Measurements from ENCODE around the gene SNRPN.

GRCh38 chr15:24961967-24962366 lies 7.2 kb downstream of the SNRPN start:
- TF ChIP-seq CTCF (conservative IDR thresholded peaks at IDR 0.05): no peak
- TF ChIP-seq EZH2 (IDR thresholded peaks at IDR 0.05; ENCODE audit: low read depth): no peak

Data from PC-9 (cell line).